Liver (tissue), 3 donors: ENCODE measurements around the gene OPN1SW.

Experiments
- SP1 ChIP-seq: IDR thresholded peaks from 2 replicates; pipeline ENCODE4 v1.6.1; 2018; ENCODE audit warnings: antibody characterized with exemption, mild to moderate bottlenecking
- TAF1 ChIP-seq: conservative IDR thresholded peaks from 2 replicates; pipeline ENCODE4 v1.6.1; 2016; ENCODE audit warnings: antibody characterized with exemption, mild to moderate bottlenecking
- TF ChIP-seq, protein P1 (sequence below): IDR thresholded peaks from 2 replicates; pipeline ENCODE4 v1.6.1; 2016; ENCODE audit warnings: antibody characterized with exemption
- TF ChIP-seq, protein P2 (sequence below): fragments of 150-350 bp; IDR thresholded peaks from 2 replicates; pipeline ENCODE4 v1.5.1; 2017; ENCODE audit warnings: improper control_type of control experiment, low read depth, low read length; ENCODE audit not compliant: missing input control
- TF ChIP-seq, protein P3 (sequence below): IDR thresholded peaks from 2 replicates; pipeline ENCODE4 v1.6.1; 2016; ENCODE audit warnings: antibody characterized with exemption
- donor health status: healthy.
- donor health status: healthy.

- TF ChIP-seq, protein P1, sequence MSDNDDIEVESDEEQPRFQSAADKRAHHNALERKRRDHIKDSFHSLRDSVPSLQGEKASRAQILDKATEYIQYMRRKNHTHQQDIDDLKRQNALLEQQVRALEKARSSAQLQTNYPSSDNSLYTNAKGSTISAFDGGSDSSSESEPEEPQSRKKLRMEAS, result no peak
- TF ChIP-seq, protein P2, sequence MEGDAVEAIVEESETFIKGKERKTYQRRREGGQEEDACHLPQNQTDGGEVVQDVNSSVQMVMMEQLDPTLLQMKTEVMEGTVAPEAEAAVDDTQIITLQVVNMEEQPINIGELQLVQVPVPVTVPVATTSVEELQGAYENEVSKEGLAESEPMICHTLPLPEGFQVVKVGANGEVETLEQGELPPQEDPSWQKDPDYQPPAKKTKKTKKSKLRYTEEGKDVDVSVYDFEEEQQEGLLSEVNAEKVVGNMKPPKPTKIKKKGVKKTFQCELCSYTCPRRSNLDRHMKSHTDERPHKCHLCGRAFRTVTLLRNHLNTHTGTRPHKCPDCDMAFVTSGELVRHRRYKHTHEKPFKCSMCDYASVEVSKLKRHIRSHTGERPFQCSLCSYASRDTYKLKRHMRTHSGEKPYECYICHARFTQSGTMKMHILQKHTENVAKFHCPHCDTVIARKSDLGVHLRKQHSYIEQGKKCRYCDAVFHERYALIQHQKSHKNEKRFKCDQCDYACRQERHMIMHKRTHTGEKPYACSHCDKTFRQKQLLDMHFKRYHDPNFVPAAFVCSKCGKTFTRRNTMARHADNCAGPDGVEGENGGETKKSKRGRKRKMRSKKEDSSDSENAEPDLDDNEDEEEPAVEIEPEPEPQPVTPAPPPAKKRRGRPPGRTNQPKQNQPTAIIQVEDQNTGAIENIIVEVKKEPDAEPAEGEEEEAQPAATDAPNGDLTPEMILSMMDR, result no peak
- no peak for TF ChIP-seq TAF1
- TF ChIP-seq, protein P3, sequence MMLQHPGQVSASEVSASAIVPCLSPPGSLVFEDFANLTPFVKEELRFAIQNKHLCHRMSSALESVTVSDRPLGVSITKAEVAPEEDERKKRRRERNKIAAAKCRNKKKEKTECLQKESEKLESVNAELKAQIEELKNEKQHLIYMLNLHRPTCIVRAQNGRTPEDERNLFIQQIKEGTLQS, result no peak
- no peak for TF ChIP-seq SP1
These were observed 3.4 kb upstream of the OPN1SW start for GRCh38 chr7:128778946-128779345.
